Thyroid gland (tissue), 4 donors: ENCODE data around the gene STARD10.

ENCODE experiments used
- CTCF ChIP-seq, 6 experiments: fragments of 200-600 bp in 3 of 6; fragments of 450-650 bp in 3 of 6; sonication (generic) in 3 of 6; IDR thresholded peaks; one replicate each; pipeline ENCODE4 v1.5.1; 2016 to 2019; ENCODE audit warnings: antibody characterized with exemption in 6 of 6, mild to moderate bottlenecking in 2 of 6, inconsistent platforms in 1 of 6, moderate library complexity in 1 of 6
- POLR2A ChIP-seq, 2 donors: fragments of 450-650 bp; IDR thresholded peaks; one replicate each; pipeline ENCODE4 v1.6.1; 2017; ENCODE audit warnings: antibody characterized with exemption in 2 of 2, mild to moderate bottlenecking in 2 of 2, moderate library complexity in 1 of 2

GRCh38 chr11:72777755-72778278, 16.0 kb downstream of the STARD10 start:
- TF ChIP-seq CTCF (IDR thresholded peaks at IDR 0.05) (no peak), POLR2A (IDR thresholded peaks at IDR 0.05) (no peak)
